AG04450 (cell line): ENCODE results near the gene FAM222A. TPM values are rescaled to one million over a fixed set of nuclear protein-coding genes. Genes with fewer than 3 reads are reported as not detected.

Experiments used
- CTCF ChIA-PET: fragments of 300-600, 350-600 bp; formaldehyde crosslinking; extraction: SDS; loops from one replicate; lab custom pipeline; 2022; ENCODE audit warnings: antibody characterized with exemption, inconsistent platforms; lab: Charles Lee
- POLR2A ChIA-PET: fragments of 350-600 bp; formaldehyde crosslinking; extraction: SDS; loops from one replicate; lab custom pipeline; 2021; ENCODE audit warnings: antibody characterized with exemption, inconsistent platforms; lab: Yijun Ruan, JAX
- DNase-seq: peaks from one replicate; pipeline ENCODE4 v3.0.0-alpha.2; 2011; ENCODE audit warnings: low read depth, low spot score
- H3K27ac ChIP-seq: one replicate; pipeline ENCODE4 v1.5.1; 2012; ENCODE audit warnings: low read depth, low read length, control low read depth
- H3K27me3 ChIP-seq: one replicate; pipeline ENCODE4 v1.6.0; 2012; ENCODE audit warnings: low read length; ENCODE audit not compliant: control insufficient read depth, insufficient read depth
- H3K4me3 ChIP-seq: 2 replicates; pipeline ENCODE4 v1.5.1; 2011; ENCODE audit warnings: mild to moderate bottlenecking, low read depth, low read length, control low read depth
- H3K9me3 ChIP-seq: 2 replicates; pipeline ENCODE4 v1.5.1; 2012; ENCODE audit warnings: low read length; ENCODE audit not compliant: control insufficient read depth, insufficient read depth
- CTCF ChIP-seq: IDR thresholded peaks from 2 replicates; pipeline ENCODE4 v1.5.1; 2011; ENCODE audit warnings: low read depth, low read length, control low read depth, inconsistent platforms
- polyA plus RNA-seq: library from polyadenylated mRNA; depleted of rRNA; stranded (reverse); fragments of >200 nt; gene quantifications from 2 replicates; pipeline ENCODE4 v1.2.3, GENCODE V29; 2011

FAM222A gene
- polyA plus RNA-seq, 1 experiment = 0.15 TPM

GRCh38 chr12:109739747-109740693 lies 26.4 kb downstream of the FAM222A start:
- Histone ChIP-seq H3K9me3 (no peaks in the 10 kb centered on the region), H3K4me3 (no peak overlapping the region), H3K27me3 (peaks cover 5% of the 10 kb centered on the region), H3K27ac (no peak overlapping the region)
- CTCF ChIA-PET = interaction anchor here (0.5 to 1.2 kb wide), 6 partner anchors 35 to 1202 kb away, joined by 3 to 10 read pairs (median 5); no protein-coding TSS in a partner anchor
- POLR2A ChIA-PET = no interaction called here
- no peak for DNase-seq
- peak; percentile 18; the same call in 1 of the 2 replicates for TF ChIP-seq CTCF

DNA sequence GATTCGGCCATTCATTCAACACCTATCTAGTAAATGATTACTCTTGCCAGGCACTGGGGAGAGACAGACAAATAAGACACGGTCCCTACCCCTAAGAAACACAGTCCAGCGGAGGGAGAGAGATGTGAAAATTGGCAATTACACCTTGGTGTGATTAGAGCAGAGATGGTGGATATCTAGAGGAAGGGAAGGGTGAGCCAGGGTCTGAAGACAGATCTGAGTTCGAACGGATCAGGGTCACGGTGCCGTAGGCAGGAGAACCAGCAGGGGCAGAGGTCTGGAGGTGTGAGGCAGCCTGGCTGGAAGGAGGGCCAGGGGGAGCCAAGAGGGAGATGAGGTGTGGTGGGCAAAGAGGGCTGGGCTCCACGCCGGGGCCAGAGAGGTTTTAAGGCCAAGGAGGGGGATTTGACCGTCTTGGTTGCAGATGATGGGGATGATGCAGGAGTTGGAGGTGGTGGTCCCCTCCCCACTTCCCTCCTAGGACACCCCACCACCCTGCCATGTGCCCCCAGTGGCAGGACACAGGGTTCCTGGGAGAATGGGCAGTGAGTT lies 27.1 kb downstream of the FAM222A start:
- H3K27me3 ChIP-seq = peaks cover 5% of the 10 kb centered on the region
- no peaks in the 10 kb centered on the region for H3K9me3 ChIP-seq
- ChIA-PET CTCF (interaction anchor here (0.6 to 1.2 kb wide), 4 partner anchors 35 to 1201 kb away, joined by 3 to 10 read pairs (median 6); no protein-coding TSS in a partner anchor), POLR2A (no interaction called here)
- no peak for DNase-seq
- H3K4me3 ChIP-seq = no peak overlapping the region
- no peak overlapping the region for H3K27ac ChIP-seq
- TF ChIP-seq CTCF = no peak

GRCh38 chr12:109741286-109741969 lies 27.8 kb downstream of the FAM222A start:
- Histone ChIP-seq H3K4me3 (no peak overlapping the region), H3K27me3 (peaks cover 5% of the 10 kb centered on the region), H3K9me3 (no peaks in the 10 kb centered on the region), H3K27ac (no peak overlapping the region)
- no peak for DNase-seq
- CTCF ChIA-PET = no interaction called here
- POLR2A ChIA-PET = no interaction called here
- TF ChIP-seq CTCF = no peak

DNA sequence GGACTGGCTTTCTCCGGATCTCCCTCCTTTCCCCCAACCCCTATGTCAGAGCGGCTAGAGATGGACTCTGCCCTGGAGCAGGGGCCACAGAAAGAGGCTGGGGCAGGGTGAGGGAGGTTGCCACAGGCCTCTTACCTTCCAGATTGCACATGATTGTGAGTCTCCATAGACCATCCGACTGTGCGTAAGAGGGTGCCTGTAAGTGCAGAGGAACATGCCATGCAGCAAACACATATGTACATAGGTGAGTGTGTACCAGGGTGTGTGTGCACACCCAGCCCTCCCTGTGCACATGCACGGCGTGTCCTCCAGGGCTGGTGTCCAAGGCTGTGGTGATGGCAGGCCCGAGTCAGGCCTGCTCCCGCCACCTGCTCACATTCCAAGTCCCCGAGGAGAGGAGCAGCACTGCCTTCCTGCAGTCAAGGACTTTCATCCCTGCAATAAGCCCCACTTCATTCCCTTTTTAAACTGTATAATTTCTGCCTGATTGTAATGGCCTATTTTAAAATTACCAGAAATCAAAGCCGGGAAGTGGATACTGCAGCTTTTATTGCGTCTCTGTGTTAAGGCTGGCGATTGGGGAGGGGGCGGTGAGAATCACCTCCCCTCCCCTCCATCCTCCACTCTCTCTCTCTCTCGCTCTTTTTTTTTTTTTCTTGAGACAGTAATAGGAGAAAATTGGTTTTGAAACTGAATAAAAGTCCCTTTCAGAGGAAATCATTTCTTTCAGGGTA lies 28.5 kb downstream of the FAM222A start:
- no peak for TF ChIP-seq CTCF
- ChIA-PET POLR2A (no interaction called here), CTCF (interaction anchor here (0.9 to 1.3 kb wide), 2 partner anchors 24 to 33 kb away, joined by 3 to 4 read pairs; no protein-coding TSS in a partner anchor)
- Histone ChIP-seq H3K9me3 (no peaks in the 10 kb centered on the region), H3K27ac (no peak overlapping the region), H3K27me3 (peaks cover 6% of the 10 kb centered on the region), H3K4me3 (no peak overlapping the region)
- DNase-seq = no peak
